Uterus (tissue), 4 donors: ENCODE data around the gene OPN1SW. TPM values are rescaled to one million over a fixed set of nuclear protein-coding genes. Genes with fewer than 3 reads are reported as not detected.

Experiments used
- DNase-seq, 2 donors: peaks; one replicate each; pipeline ENCODE4 v3.0.0-alpha.2; 2019 to 2020
- H3K27ac ChIP-seq, 2 donors: fragments of 200-600 bp; sonication (generic); 1 replicate in 1 of 2; 2 replicates in 1 of 2; pipeline ENCODE4 v1.5.1; 2016 to 2018
- H3K27me3 ChIP-seq, 2 donors: fragments of 200-600 bp; sonication (generic); one replicate each; pipeline ENCODE4 v1.5.1; 2018 to 2019; ENCODE audit warnings: control low read depth in 1 of 2
- H3K36me3 ChIP-seq, 2 donors: fragments of 200-600 bp; sonication (generic); one replicate each; pipeline ENCODE4 v1.5.1; 2019; ENCODE audit warnings: control low read depth in 1 of 2
- H3K4me1 ChIP-seq, 2 donors: fragments of 200-600 bp; sonication (generic); one replicate each; pipeline ENCODE4 v1.5.1; 2018 to 2019; ENCODE audit warnings: control low read depth in 1 of 2
- H3K4me3 ChIP-seq, 2 donors: fragments of 200-600 bp; sonication (generic); 1 replicate in 1 of 2; 2 replicates in 1 of 2; pipeline ENCODE4 v1.5.1; 2018 to 2019; ENCODE audit warnings: mild to moderate bottlenecking in 1 of 2
- H3K9me3 ChIP-seq, 2 donors: fragments of 200-600 bp; sonication (generic); one replicate each; pipeline ENCODE4 v1.5.1; 2019; ENCODE audit warnings: control low read depth in 1 of 2
- CTCF ChIP-seq, 4 experiments: fragments of 200-600 bp in 2 of 4; fragments of 450-650 bp in 2 of 4; sonication (generic) in 2 of 4; IDR thresholded peaks; one replicate each; pipeline ENCODE4 v1.5.1; 2016 to 2019; ENCODE audit warnings: antibody characterized with exemption in 4 of 4, mild to moderate bottlenecking in 2 of 4, moderate library complexity in 1 of 4
- POLR2A ChIP-seq, 2 donors: fragments of 450-650 bp; IDR thresholded peaks; one replicate each; pipeline ENCODE4 v1.6.1; 2016; ENCODE audit warnings: antibody characterized with exemption in 2 of 2, mild to moderate bottlenecking in 1 of 2, moderate library complexity in 1 of 2
- intact Hi-C: fragments of 100-400 bp; cut with DNase I; formaldehyde crosslinking; loops from one replicate; pipeline ENCODE4 v1.15.1; 2023; ENCODE audit warnings: low total_unique reads
- total RNA-seq, 4 donors: library from RNA; depleted of rRNA in 3 of 4; stranded (reverse); fragments of >200 nt in 3 of 4; gene quantifications; one replicate each; pipeline versions ENCODE4 v1.1.0 to v1.2.4, GENCODE V29; 2014 to 2023
- donor health status: DM: yes; HTN: yes; CAD: no.

The OPN1SW gene
- total RNA-seq, 4 donors from 2014 or later: not detected

GRCh38 chr7:128781126-128781525 lies 5.5 kb upstream of the OPN1SW start:
- peak in 1 of 2 donors; percentile 35 for DNase-seq
- Histone ChIP-seq H3K27ac (peak overlapping the region; percentile 2 to 39), H3K9me3 (no peaks in the 10 kb centered on the region), H3K36me3 (no peaks in the 10 kb centered on the region), H3K27me3 (no peaks in the 10 kb centered on the region), H3K4me3 (no peak overlapping the region), H3K4me1 (no peaks in the 10 kb centered on the region)
- TF ChIP-seq CTCF (IDR thresholded peaks at IDR 0.05) (no peak), POLR2A (IDR thresholded peaks at IDR 0.05) (no peak)
- intact Hi-C loops: no loop called here

- Histone ChIP-seq H3K4me1 (no peaks in the 10 kb centered on the region), H3K9me3 (no peaks in the 10 kb centered on the region), H3K27me3 (no peaks in the 10 kb centered on the region), H3K36me3 (no peaks in the 10 kb centered on the region), H3K27ac (no peak overlapping the region), H3K4me3 (no peak overlapping the region)
- intact Hi-C loops: no loop called here
- DNase-seq: no peak
- TF ChIP-seq POLR2A (IDR thresholded peaks at IDR 0.05) (no peak), CTCF (IDR thresholded peaks at IDR 0.05) (no peak)
These were observed 3.4 kb upstream of the OPN1SW start for GRCh38 chr7:128778946-128779345.

GRCh38 chr7:128777156-128778123 lies 1.8 kb upstream of the OPN1SW start:
- Histone ChIP-seq H3K27me3 (no peaks in the 10 kb centered on the region), H3K9me3 (no peaks in the 10 kb centered on the region), H3K4me1 (no peaks in the 10 kb centered on the region), H3K36me3 (no peaks in the 10 kb centered on the region), H3K27ac (no peak overlapping the region), H3K4me3 (no peak overlapping the region)
- no peak for TF ChIP-seq POLR2A (IDR thresholded peaks at IDR 0.05)
- TF ChIP-seq CTCF (IDR thresholded peaks at IDR 0.05): no peak
- DNase-seq: no peak
- intact Hi-C loops: no loop called here

GRCh38 chr7:128774921-128775320 lies 673 bp downstream of the OPN1SW start:
- H3K27me3 ChIP-seq: no peaks in the 10 kb centered on the region
- no peaks in the 10 kb centered on the region for H3K9me3 ChIP-seq
- TF ChIP-seq CTCF (IDR thresholded peaks at IDR 0.05) (no peak), POLR2A (IDR thresholded peaks at IDR 0.05) (no peak)
- no peaks in the 10 kb centered on the region for H3K4me1 ChIP-seq
- DNase-seq: no peak
- intact Hi-C loops: no loop called here
- no peak overlapping the region for H3K4me3 ChIP-seq
- no peaks in the 10 kb centered on the region for H3K36me3 ChIP-seq
- no peak overlapping the region for H3K27ac ChIP-seq

GRCh38 chr7:128774029-128774689 lies 1.4 kb downstream of the OPN1SW start:
- intact Hi-C loops: no loop called here
- H3K4me3 ChIP-seq: no peak overlapping the region
- H3K36me3 ChIP-seq: no peaks in the 10 kb centered on the region

More at GRCh38 chr7:128774029-128774689, 1.4 kb downstream of the OPN1SW start:
- TF ChIP-seq POLR2A (IDR thresholded peaks at IDR 0.05): no peak
- no peak for TF ChIP-seq CTCF (IDR thresholded peaks at IDR 0.05)
- Histone ChIP-seq H3K27me3 (no peaks in the 10 kb centered on the region), H3K4me1 (no peaks in the 10 kb centered on the region), H3K9me3 (no peaks in the 10 kb centered on the region), H3K27ac (no peak overlapping the region)
- DNase-seq: no peak
